Tibial artery (tissue), 4 donors: Measurements from ENCODE around the gene EGFLAM.

Experiments used
- DNase-seq, 2 donors: peaks; one replicate each; pipeline ENCODE4 v3.0.0-alpha.2; 2019
- H3K27ac ChIP-seq, 2 donors: fragments of 200-600 bp; sonication (generic) in 1 of 2; 1 replicate in 1 of 2; 2 replicates in 1 of 2; pipeline ENCODE4 v1.5.1; 2018 to 2019; ENCODE audit warnings: mild to moderate bottlenecking in 1 of 2
- H3K27me3 ChIP-seq, 2 donors: fragments of 200-600 bp; sonication (generic) in 1 of 2; one replicate each; pipeline versions ENCODE4 v1.5.1 to v1.6.0; 2016 to 2019
- H3K36me3 ChIP-seq, 3 donors: fragments of 200-600 bp; sonication (generic) in 2 of 3; one replicate each; pipeline ENCODE4 v1.5.1; 2016 to 2019; ENCODE audit warnings: mild to moderate bottlenecking in 2 of 3
- H3K4me1 ChIP-seq, 4 donors: fragments of 200-600 bp; sonication (generic) in 2 of 4; 1 replicate in 3 of 4; 2 replicates in 1 of 4; pipeline ENCODE4 v1.5.1; 2016 to 2019
- H3K4me3 ChIP-seq, 2 donors: fragments of 200-600 bp; sonication (generic) in 1 of 2; 1 replicate in 1 of 2; 2 replicates in 1 of 2; pipeline ENCODE4 v1.5.1; 2018 to 2019; ENCODE audit warnings: mild to moderate bottlenecking in 2 of 2
- H3K9me3 ChIP-seq, 3 donors: fragments of 200-600 bp; sonication (generic) in 1 of 3; one replicate each; pipeline ENCODE4 v1.5.1; 2016 to 2019
- CTCF ChIP-seq, 2 experiments: fragments of 200-600 bp in 1 of 2; fragments of 450-650 bp in 1 of 2; IDR thresholded peaks; one replicate each; pipeline ENCODE4 v1.5.1; 2017 to 2019; ENCODE audit warnings: antibody characterized with exemption in 2 of 2, mild to moderate bottlenecking in 1 of 2, moderate library complexity in 1 of 2
- intact Hi-C: fragments of 100-400 bp; cut with DNase I; formaldehyde crosslinking; loops from one replicate; pipeline ENCODE4 v1.15.0; 2023; ENCODE audit warnings: low total_unique reads

Gene EGFLAM

GRCh38 chr5:38347040-38347763, 88.8 kb downstream of the EGFLAM start:
- Histone ChIP-seq H3K4me1 (peaks cover 0 to 5% (median 0%) of the 10 kb centered on the region in 4 donors), H3K27me3 (no peaks in the 10 kb centered on the region), H3K9me3 (no peaks in the 10 kb centered on the region), H3K27ac (no peak overlapping the region), H3K4me3 (no peak overlapping the region), H3K36me3 (no peaks in the 10 kb centered on the region)
- intact Hi-C loops = no loop called here
- TF ChIP-seq CTCF (IDR thresholded peaks at IDR 0.05) = no peak
- no peak for DNase-seq

- no peak for TF ChIP-seq CTCF (IDR thresholded peaks at IDR 0.05)
- DNase-seq = no peak
- H3K9me3 ChIP-seq = no peaks in the 10 kb centered on the region
- H3K36me3 ChIP-seq = no peaks in the 10 kb centered on the region
- intact Hi-C loops = no loop called here
- no peak overlapping the region for H3K4me3 ChIP-seq
- no peak overlapping the region for H3K27ac ChIP-seq
- H3K27me3 ChIP-seq = no peaks in the 10 kb centered on the region
- peaks cover 0 to 5% (median 0%) of the 10 kb centered on the region in 4 donors for H3K4me1 ChIP-seq
These were observed 89.5 kb downstream of the EGFLAM start for GRCh38 chr5:38347896-38348295.

GRCh38 chr5:38360323-38361061, 102.1 kb downstream of the EGFLAM start:
- DNase-seq = no peak
- intact Hi-C loops = no loop called here
- Histone ChIP-seq H3K9me3 (no peaks in the 10 kb centered on the region), H3K4me3 (no peak overlapping the region), H3K36me3 (no peaks in the 10 kb centered on the region), H3K27me3 (no peaks in the 10 kb centered on the region), H3K27ac (no peak overlapping the region), H3K4me1 (no peaks in the 10 kb centered on the region)
- no peak for TF ChIP-seq CTCF (IDR thresholded peaks at IDR 0.05)

GRCh38 chr5:38362713-38363112, 104.4 kb downstream of the EGFLAM start:
- no peaks in the 10 kb centered on the region for H3K36me3 ChIP-seq
- no peaks in the 10 kb centered on the region for H3K4me1 ChIP-seq
- intact Hi-C loops = no loop called here
- no peak overlapping the region for H3K27ac ChIP-seq
- H3K27me3 ChIP-seq = no peaks in the 10 kb centered on the region
- H3K4me3 ChIP-seq = no peak overlapping the region
- no peaks in the 10 kb centered on the region for H3K9me3 ChIP-seq
- no peak for DNase-seq
- TF ChIP-seq CTCF (IDR thresholded peaks at IDR 0.05) = no peak

GRCh38 chr5:38364825-38365224, 106.5 kb downstream of the EGFLAM start:
- Histone ChIP-seq H3K4me3 (no peak overlapping the region), H3K27ac (no peak overlapping the region), H3K27me3 (no peaks in the 10 kb centered on the region), H3K9me3 (no peaks in the 10 kb centered on the region), H3K36me3 (no peaks in the 10 kb centered on the region), H3K4me1 (no peaks in the 10 kb centered on the region)
- intact Hi-C loops = no loop called here
- DNase-seq = no peak
- no peak for TF ChIP-seq CTCF (IDR thresholded peaks at IDR 0.05)
